ENCODE data around the gene CSNK2A1. TPM values are rescaled to one million over a fixed set of nuclear protein-coding genes. Genes with fewer than 3 reads are reported as not detected.

The CSNK2A1 gene
- total and polyA plus RNA-seq, 7 donors, result 43.9 to 180 (median 122) TPM

GRCh38 chr20:568097-568652 is 24.6 kb upstream of the CSNK2A1 start:
- Histone ChIP-seq H3K27me3 (ENCODE audit: insufficient read depth in 3 of 3, low read length in 2 of 3) (peaks cover 0 to 15% (median 2%) of the 10 kb centered on the region in 3 donors), H3K36me3 (ENCODE audit: insufficient read depth in 1 of 2, low read depth in 1 of 2) (no peaks in the 10 kb centered on the region), H3K9me3 (no peaks in the 10 kb centered on the region), H3K4me1 (peaks cover 6% of the 10 kb centered on the region), H3K27ac (peak overlapping the region; percentile 60), H3K4me3 (no peak overlapping the region)
- ATAC-seq, result peak; percentile 53 to 67 (median 60)
- peak in 1 of 2 donors; percentile 61 for DNase-seq
- WGBS, 3 donors, result 18 to 24% (median 20%) methylated on average over 20 of the region's 20 CpGs
- intact Hi-C loops (cut with DNase I), result no loop called here
- TF ChIP-seq, protein P1, sequence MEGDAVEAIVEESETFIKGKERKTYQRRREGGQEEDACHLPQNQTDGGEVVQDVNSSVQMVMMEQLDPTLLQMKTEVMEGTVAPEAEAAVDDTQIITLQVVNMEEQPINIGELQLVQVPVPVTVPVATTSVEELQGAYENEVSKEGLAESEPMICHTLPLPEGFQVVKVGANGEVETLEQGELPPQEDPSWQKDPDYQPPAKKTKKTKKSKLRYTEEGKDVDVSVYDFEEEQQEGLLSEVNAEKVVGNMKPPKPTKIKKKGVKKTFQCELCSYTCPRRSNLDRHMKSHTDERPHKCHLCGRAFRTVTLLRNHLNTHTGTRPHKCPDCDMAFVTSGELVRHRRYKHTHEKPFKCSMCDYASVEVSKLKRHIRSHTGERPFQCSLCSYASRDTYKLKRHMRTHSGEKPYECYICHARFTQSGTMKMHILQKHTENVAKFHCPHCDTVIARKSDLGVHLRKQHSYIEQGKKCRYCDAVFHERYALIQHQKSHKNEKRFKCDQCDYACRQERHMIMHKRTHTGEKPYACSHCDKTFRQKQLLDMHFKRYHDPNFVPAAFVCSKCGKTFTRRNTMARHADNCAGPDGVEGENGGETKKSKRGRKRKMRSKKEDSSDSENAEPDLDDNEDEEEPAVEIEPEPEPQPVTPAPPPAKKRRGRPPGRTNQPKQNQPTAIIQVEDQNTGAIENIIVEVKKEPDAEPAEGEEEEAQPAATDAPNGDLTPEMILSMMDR (IDR thresholded peaks at IDR 0.05), result no peak

DNA sequence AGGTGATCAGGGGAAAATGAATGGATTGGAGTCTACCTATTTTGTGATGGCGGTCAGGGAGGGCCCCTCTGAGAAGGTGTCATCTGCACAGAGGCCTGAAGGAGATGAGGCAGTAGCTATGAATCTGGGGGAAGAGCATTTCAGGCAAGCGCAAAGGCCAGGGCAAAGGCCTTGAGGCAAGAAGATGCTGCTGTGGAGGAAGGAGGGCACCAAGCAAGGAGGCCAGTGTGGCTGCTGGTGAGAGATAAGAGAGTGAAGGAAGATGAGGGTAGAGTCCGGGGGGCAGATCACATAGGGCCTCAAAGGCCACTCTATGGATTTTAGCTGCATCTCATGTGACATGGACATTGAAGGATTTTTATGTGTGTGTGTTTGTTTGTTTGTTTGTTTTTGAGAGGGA is 20.6 kb upstream of the CSNK2A1 start:
- 96 to 100% (median 97%) methylated on average over 3 of the region's 3 CpGs for WGBS, 3 donors
- H3K4me1 ChIP-seq, result peaks cover 10% of the 10 kb centered on the region
- H3K27me3 ChIP-seq (ENCODE audit: insufficient read depth in 3 of 3, low read length in 2 of 3), result no peaks in the 10 kb centered on the region
- ATAC-seq (no peak), DNase-seq (no peak)
- no peak overlapping the region for H3K4me3 ChIP-seq
- intact Hi-C loops (cut with DNase I), result loop anchor here in 1 of 2 donors (5.0 kb wide), 2 partner anchors 83 to 103 kb away; no protein-coding TSS in a partner anchor
- TF ChIP-seq, protein P1 (IDR thresholded peaks at IDR 0.05), result no peak
- H3K27ac ChIP-seq, result no peak overlapping the region
- H3K9me3 ChIP-seq, result no peaks in the 10 kb centered on the region
- no peaks in the 10 kb centered on the region for H3K36me3 ChIP-seq (ENCODE audit: insufficient read depth in 1 of 2, low read depth in 1 of 2)

DNA sequence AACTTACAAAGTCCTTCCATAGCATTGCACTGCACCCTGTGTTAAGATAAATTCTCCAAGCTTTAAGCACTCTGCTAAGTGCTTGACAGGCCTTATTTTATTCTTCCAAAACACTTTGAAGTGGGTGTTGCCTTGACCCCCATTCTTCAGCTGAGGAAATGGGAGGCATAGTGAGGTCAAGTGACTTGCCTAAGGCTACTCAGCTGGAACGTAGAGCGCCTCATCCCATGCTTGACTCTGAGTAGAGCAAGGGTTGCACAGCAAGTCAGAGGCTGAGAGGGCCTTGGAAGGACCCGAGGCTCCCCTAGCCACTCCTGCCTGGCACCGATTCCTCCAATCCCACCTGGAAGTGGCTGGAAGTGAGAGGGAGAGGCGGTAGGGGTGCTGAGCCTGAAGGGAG is 19.6 kb upstream of the CSNK2A1 start:
- H3K36me3 ChIP-seq (ENCODE audit: insufficient read depth in 1 of 2, low read depth in 1 of 2), result no peaks in the 10 kb centered on the region
- 70 to 85% (median 82%) methylated on average over 5 of the region's 5 CpGs for WGBS, 3 donors
- intact Hi-C loops (cut with DNase I), result loop anchor here (2.0 to 5.0 kb wide), 3 partner anchors 84 to 104 kb away; no protein-coding TSS in a partner anchor
- H3K27ac ChIP-seq, result no peak overlapping the region
- DNase-seq, result no peak
- ATAC-seq, result no peak
- no peaks in the 10 kb centered on the region for H3K9me3 ChIP-seq
- TF ChIP-seq, protein P1 (IDR thresholded peaks at IDR 0.05), result no peak
- peaks cover 4% of the 10 kb centered on the region for H3K4me1 ChIP-seq
- no peaks in the 10 kb centered on the region for H3K27me3 ChIP-seq (ENCODE audit: insufficient read depth in 3 of 3, low read length in 2 of 3)
- no peak overlapping the region for H3K4me3 ChIP-seq

DNA sequence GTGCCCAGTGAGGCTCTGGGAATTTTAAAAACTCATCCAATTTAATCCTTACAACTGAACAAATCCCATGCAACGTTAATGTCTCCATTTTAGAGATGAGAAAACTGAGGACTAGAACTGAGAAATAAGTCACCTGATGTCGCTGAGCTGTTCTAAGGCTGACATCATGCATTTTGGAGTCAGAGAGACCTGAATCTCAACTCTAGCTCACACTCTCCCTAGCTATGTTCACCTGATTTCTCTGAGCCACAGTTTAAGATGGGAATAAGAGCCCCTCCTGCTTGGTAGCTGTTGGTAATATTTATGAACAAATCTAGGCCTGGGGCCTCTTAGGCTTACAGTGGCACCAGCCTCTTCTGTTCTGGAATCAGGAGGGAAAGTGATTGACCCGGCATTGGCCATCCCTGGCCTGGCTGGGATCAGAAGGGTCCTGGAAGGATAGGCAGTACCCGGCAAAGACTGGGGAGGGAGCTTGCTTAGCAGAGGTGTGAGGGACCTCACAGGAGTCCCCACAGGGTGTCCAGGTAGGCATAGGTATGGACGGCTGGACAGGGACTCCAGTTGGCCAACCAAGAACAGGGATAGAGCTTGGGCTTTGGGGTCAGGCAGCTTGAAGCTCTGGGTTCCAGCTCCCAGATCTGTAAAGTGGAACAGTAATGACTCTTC is 18.8 kb upstream of the CSNK2A1 start:
- intact Hi-C loops (cut with DNase I), result loop anchor here (1.0 to 5.0 kb wide), 4 partner anchors 83 to 105 kb away; no protein-coding TSS in a partner anchor
- Histone ChIP-seq H3K4me3 (no peak overlapping the region), H3K27ac (no peak overlapping the region), H3K36me3 (ENCODE audit: insufficient read depth in 1 of 2, low read depth in 1 of 2) (no peaks in the 10 kb centered on the region), H3K4me1 (peaks cover 4% of the 10 kb centered on the region), H3K9me3 (no peaks in the 10 kb centered on the region), H3K27me3 (ENCODE audit: insufficient read depth in 3 of 3, low read length in 2 of 3) (no peaks in the 10 kb centered on the region)
- WGBS, 3 donors, result 73 to 83% (median 75%) methylated on average over 5 of the region's 5 CpGs
- DNase-seq, result no peak
- TF ChIP-seq, protein P1 (IDR thresholded peaks at IDR 0.05), result no peak
- no peak for ATAC-seq

Data from psoas muscle (tissue), 8 donors.